HG02678 (cell line): ENCODE measurements around the gene PGK1.

Experiments
- ATAC-seq: cut with Tn5 transposase; IDR thresholded peaks from one replicate; pipeline ENCODE4 v1.9.1; 2021; ENCODE audit warnings: mild to moderate bottlenecking, moderate library complexity; ENCODE audit not compliant: unreplicated experiment

PGK1 gene

DNA sequence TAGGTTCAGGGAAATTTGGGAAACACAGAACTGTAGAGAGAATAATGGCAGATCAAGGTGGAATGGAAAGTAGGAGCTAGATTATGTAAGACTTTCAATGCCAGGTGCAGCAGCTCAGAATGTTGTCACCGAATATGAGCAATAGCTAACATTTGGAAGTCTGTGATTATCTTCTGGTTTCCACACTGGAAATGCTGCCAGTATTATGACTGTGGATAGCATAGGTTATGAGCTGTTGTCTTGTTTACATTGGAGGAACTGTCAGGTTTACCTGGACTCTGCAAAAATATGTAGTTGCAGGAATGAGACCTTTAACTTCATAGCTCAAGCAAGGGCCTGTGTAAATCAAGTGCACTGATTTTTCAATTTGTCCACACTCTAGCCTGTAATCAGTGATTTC lies 61.4 kb downstream of the PGK1 start:
- ATAC-seq, result no peak

DNA sequence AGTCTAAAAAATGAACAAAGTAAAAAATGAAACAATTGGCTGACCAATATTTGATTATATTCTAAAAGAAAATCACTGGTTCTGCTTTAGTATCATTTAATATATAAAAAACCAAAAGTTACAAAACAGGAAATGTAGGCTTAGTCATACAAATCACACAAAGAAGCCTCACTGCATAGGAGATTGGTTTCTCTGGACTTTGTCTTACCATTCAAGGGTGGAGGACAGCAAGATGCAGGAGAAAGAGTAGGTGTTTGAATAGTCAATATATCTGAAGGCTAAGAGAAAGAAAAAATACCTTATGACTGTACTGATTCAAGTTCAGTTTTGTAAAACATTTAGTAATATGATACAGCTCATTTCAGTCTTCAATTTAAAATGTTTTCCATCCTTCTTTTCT lies 64.0 kb downstream of the PGK1 start:
- no peak for ATAC-seq
